T-cell (primary cell): ENCODE measurements around the gene ATP5F1D. TPM values are rescaled to one million over a fixed set of nuclear protein-coding genes. Genes with fewer than 3 reads are reported as not detected.

Experiments used
- ATAC-seq, 4 experiments: fragments of 200-7000 bp in 3 of 4; fragments of 150-1000 bp in 1 of 4; cut with Tn5 transposase; replicated peaks in 1 of 4; 1 replicate in 3 of 4; 2 replicates in 1 of 4; pipeline ENCODE4 v1.10.0; 2021; ENCODE audit warnings: moderate library complexity in 3 of 4, mild to moderate bottlenecking in 2 of 4, moderate number of reproducible peaks in 1 of 4
- CTCF ChIA-PET, 2 donors: fragments of 300-600 bp; sonication (Branson Sonifier 250); formaldehyde crosslinking; loops; one replicate each; lab custom pipeline; 2022; ENCODE audit warnings: antibody characterized with exemption in 2 of 2; lab: Charles Lee
- POLR2A ChIA-PET, 2 donors: fragments of 300-600 bp; sonication (Branson Sonifier 250); formaldehyde crosslinking; loops; one replicate each; lab custom pipeline; 2022; ENCODE audit warnings: antibody characterized with exemption in 2 of 2; lab: Charles Lee
- DNase-seq, 35 experiments: peaks; one replicate each; pipeline versions ENCODE4 v3.0.0 to v3.0.0-alpha.2; 2013 to 2023
- H3K27ac ChIP-seq: one replicate; pipeline ENCODE4 v1.5.1; 2013; ENCODE audit warnings: low read length
- H3K27me3 ChIP-seq, 2 experiments: replicated peaks in 1 of 2; 1 replicate in 1 of 2; 2 replicates in 1 of 2; pipeline versions ENCODE4 v1.6.1 to v1.7.0; 2013; ENCODE audit warnings: low read length in 1 of 2, mixed read lengths in 1 of 2; ENCODE audit not compliant: control insufficient read depth in 2 of 2, insufficient read depth in 2 of 2; ENCODE audit errors: extremely low read depth in 1 of 2
- H3K36me3 ChIP-seq, 2 donors: 1 replicate in 1 of 2; 2 replicates in 1 of 2; pipeline versions ENCODE4 v1.6.1 to v1.7.0; 2013; ENCODE audit warnings: low read length in 1 of 2; ENCODE audit not compliant: control insufficient read depth in 2 of 2, insufficient read depth in 1 of 2; ENCODE audit errors: extremely low read depth in 1 of 2
- H3K4me1 ChIP-seq, 2 experiments: 1 replicate in 1 of 2; 2 replicates in 1 of 2; pipeline versions ENCODE4 v1.6.1 to v1.7.0; 2013; ENCODE audit warnings: low read length in 2 of 2, mixed read lengths in 1 of 2; ENCODE audit not compliant: insufficient read depth in 2 of 2, control insufficient read depth in 1 of 2; ENCODE audit errors: extremely low read depth in 1 of 2
- H3K4me3 ChIP-seq, 2 donors: 1 replicate in 1 of 2; 2 replicates in 1 of 2; pipeline versions ENCODE4 v1.5.1 to v1.7.0; 2013; ENCODE audit warnings: mild to moderate bottlenecking in 2 of 2, low read length in 1 of 2, moderate library complexity in 1 of 2; ENCODE audit not compliant: control insufficient read depth in 1 of 2; ENCODE audit errors: extremely low read depth in 1 of 2
- H3K9me3 ChIP-seq: 2 replicates; pipeline ENCODE4 v1.7.0; 2013
- H3K27ac Mint-ChIP-seq, 2 donors: one replicate each; pipeline ENCODE4 v1.8.0; 2020 to 2021; ENCODE audit warnings: mild to moderate bottlenecking in 2 of 2, mixed read lengths in 2 of 2
- H3K27me3 Mint-ChIP-seq, 2 donors: one replicate each; pipeline ENCODE4 v1.8.0; 2021 to 2022; ENCODE audit warnings: mixed read lengths in 2 of 2
- H3K36me3 Mint-ChIP-seq: one replicate; pipeline ENCODE4 v1.8.0; 2021; ENCODE audit warnings: mixed read lengths
- H3K4me1 Mint-ChIP-seq, 3 donors: one replicate each; pipeline ENCODE4 v1.8.0; 2020 to 2022; ENCODE audit warnings: mixed read lengths in 3 of 3, mild to moderate bottlenecking in 1 of 3
- H3K4me3 Mint-ChIP-seq, 3 donors: one replicate each; pipeline ENCODE4 v1.8.0; 2020 to 2022; ENCODE audit warnings: mild to moderate bottlenecking in 3 of 3, mixed read lengths in 3 of 3, moderate library complexity in 3 of 3
- H3K9me3 Mint-ChIP-seq, 3 donors: one replicate each; pipeline ENCODE4 v1.8.0; 2020 to 2022; ENCODE audit warnings: mixed read lengths in 3 of 3
- WGBS: methylation state at CpG from one replicate; pipeline ENCODE4 v1.1.5; 2013; ENCODE audit warnings: missing lambda C conversion rate; ENCODE audit not compliant: insufficient coverage; 5-methylcytosine and 5-hydroxymethylcytosine counted together
- total RNA-seq, 35 experiments: library from RNA in 6 of 35; stranded (reverse) in 6 of 35; fragments of 120-200 nt in 1 of 35; gene quantifications; one replicate each; pipeline versions ENCODE4 v1.2.1 to v1.2.4 and lab custom pipeline; 2013 to 2026

The ATP5F1D gene
- total RNA-seq, 5 donors from 2014 or later (not counting 1 experiment from before 2014, with no cell fraction given), result 117 to 233 (median 155) TPM

GRCh38 chr19:1274081-1274851 is 32.7 kb downstream of the ATP5F1D start:
- H3K4me3 ChIP-seq, result peak overlapping the region; percentile 26 to 32
- peaks cover 40% of the 10 kb centered on the region for H3K36me3 Mint-ChIP-seq
- H3K9me3 Mint-ChIP-seq, result no peaks in the 10 kb centered on the region
- CTCF ChIA-PET, result no interaction called here
- H3K36me3 ChIP-seq, result peaks cover 29 to 55% of the 10 kb centered on the region in 2 donors
- no peak for ATAC-seq
- POLR2A ChIA-PET, result interaction anchor here in 1 of 2 donors (0.6 to 0.9 kb wide), 2 partner anchors 27 to 197 kb away, joined by 3 to 5 read pairs; no protein-coding TSS in a partner anchor
- peaks cover 45 to 76% of the 10 kb centered on the region in 2 experiments for H3K4me1 ChIP-seq
- DNase-seq, result peak in 1 of 35 experiments; percentile 22
- no peaks in the 10 kb centered on the region for H3K9me3 ChIP-seq
- peak overlapping the region; percentile 59 for H3K27ac ChIP-seq
- H3K27me3 ChIP-seq, result no peaks in the 10 kb centered on the region
- 90% methylated on average over 37 of the region's 46 CpGs for WGBS
- peaks cover 51 to 60% (median 52%) of the 10 kb centered on the region in 3 donors for H3K4me1 Mint-ChIP-seq
- H3K27ac Mint-ChIP-seq, result peak overlapping the region; percentile 34 to 75
- H3K27me3 Mint-ChIP-seq, result no peaks in the 10 kb centered on the region
- peak overlapping the region; percentile 34 to 94 (median 56) for H3K4me3 Mint-ChIP-seq

- Mint-ChIP-seq H3K27ac (no peak overlapping the region), H3K36me3 (peaks cover 43% of the 10 kb centered on the region), H3K4me3 (peak overlapping the region; percentile 31 to 94 (median 39)), H3K9me3 (no peaks in the 10 kb centered on the region), H3K4me1 (peaks cover 55 to 61% (median 56%) of the 10 kb centered on the region in 3 donors), H3K27me3 (no peaks in the 10 kb centered on the region)
- ATAC-seq (no peak), DNase-seq (no peak)
- no peaks in the 10 kb centered on the region for H3K9me3 ChIP-seq
- POLR2A ChIA-PET, result interaction anchor here (0.6 to 1.0 kb wide), 2 partner anchors 11 to 594 kb away, joined by 5 to 7 read pairs; no protein-coding TSS in a partner anchor
- H3K4me1 ChIP-seq, result peaks cover 44 to 79% of the 10 kb centered on the region in 2 experiments
- peaks cover 34 to 61% of the 10 kb centered on the region in 2 donors for H3K36me3 ChIP-seq
- WGBS, result 53% methylated on average over 44 of the region's 44 CpGs
- CTCF ChIA-PET, result no interaction called here
- H3K4me3 ChIP-seq, result peak overlapping the region; percentile 26 to 32
- H3K27ac ChIP-seq, result peak overlapping the region; percentile 59
- H3K27me3 ChIP-seq, result no peaks in the 10 kb centered on the region
Observed at GRCh38 chr19:1274852-1275259, 33.3 kb downstream of the ATP5F1D start.

- ChIA-PET CTCF (no interaction called here), POLR2A (interaction anchor here (0.6 to 1.0 kb wide), 2 partner anchors 12 to 595 kb away, joined by 5 to 7 read pairs; no protein-coding TSS in a partner anchor)
- Mint-ChIP-seq H3K9me3 (no peaks in the 10 kb centered on the region), H3K27ac (peak within 1 kb of the TSS; percentile 91 to 92), H3K4me1 (peaks cover 54 to 59% (median 55%) of the 10 kb centered on the region in 3 donors), H3K36me3 (peaks cover 42% of the 10 kb centered on the region), H3K27me3 (no peaks in the 10 kb centered on the region), H3K4me3 (peak within 1 kb of the TSS; percentile 76 to 94 (median 84))
- Histone ChIP-seq H3K27ac (peak within 1 kb of the TSS; percentile 93), H3K4me1 (peaks cover 38 to 77% of the 10 kb centered on the region in 2 experiments), H3K36me3 (peaks cover 34 to 62% of the 10 kb centered on the region in 2 donors), H3K27me3 (no peaks in the 10 kb centered on the region), H3K4me3 (peak within 1 kb of the TSS; percentile 89 to 90), H3K9me3 (no peaks in the 10 kb centered on the region)
- WGBS, result under 1% methylated on average over 80 of the region's 98 CpGs
- ATAC-seq, result peak; percentile 79 to 85 (median 82)
- peak; percentile 80 to 98 (median 95) for DNase-seq
Observed at GRCh38 chr19:1275260-1275975, 33.9 kb downstream of the ATP5F1D start, which contains the start of gene FAM174C. Gene FAM174C (plus strand): TSS chr19:1275530. CDS start chr19:1275550, 20 bp downstream.

GRCh38 chr19:1275976-1276627 is 34.6 kb downstream of the ATP5F1D start:
- H3K36me3 Mint-ChIP-seq, result peaks cover 37% of the 10 kb centered on the region
- POLR2A ChIA-PET, result no interaction called here
- WGBS, result under 1% methylated on average over 34 of the region's 43 CpGs
- peak overlapping the region; percentile 93 for H3K27ac ChIP-seq
- no peaks in the 10 kb centered on the region for H3K27me3 ChIP-seq
- no peaks in the 10 kb centered on the region for H3K27me3 Mint-ChIP-seq
- peak overlapping the region; percentile 76 to 94 (median 84) for H3K4me3 Mint-ChIP-seq
- no peaks in the 10 kb centered on the region for H3K9me3 ChIP-seq
- no peak for ATAC-seq
- H3K36me3 ChIP-seq, result peaks cover 34 to 55% of the 10 kb centered on the region in 2 donors
- H3K4me1 Mint-ChIP-seq, result peaks cover 47 to 54% (median 49%) of the 10 kb centered on the region in 3 donors
- peak overlapping the region; percentile 91 to 92 for H3K27ac Mint-ChIP-seq
- DNase-seq, result no peak
- CTCF ChIA-PET, result no interaction called here
- peak overlapping the region; percentile 89 to 90 for H3K4me3 ChIP-seq
- no peaks in the 10 kb centered on the region for H3K9me3 Mint-ChIP-seq
- H3K4me1 ChIP-seq, result peaks cover 32 to 70% of the 10 kb centered on the region in 2 experiments

GRCh38 chr19:1276628-1277022 is 35.1 kb downstream of the ATP5F1D start:
- peak overlapping the region; percentile 89 to 90 for H3K4me3 ChIP-seq
- H3K27me3 ChIP-seq, result no peaks in the 10 kb centered on the region
- POLR2A ChIA-PET, result no interaction called here
- no peaks in the 10 kb centered on the region for H3K9me3 Mint-ChIP-seq
- peak overlapping the region; percentile 76 to 94 (median 84) for H3K4me3 Mint-ChIP-seq
- H3K27me3 Mint-ChIP-seq, result no peaks in the 10 kb centered on the region
- ATAC-seq, result no peak
- CTCF ChIA-PET, result no interaction called here
- H3K4me1 Mint-ChIP-seq, result peaks cover 42 to 48% (median 44%) of the 10 kb centered on the region in 3 donors
- peak in 10 of 35 experiments; percentile 17 to 57 (median 40) for DNase-seq
- WGBS, result 24% methylated on average over 10 of the region's 10 CpGs
- peaks cover 32% of the 10 kb centered on the region for H3K36me3 Mint-ChIP-seq
- peaks cover 34 to 50% of the 10 kb centered on the region in 2 donors for H3K36me3 ChIP-seq
- H3K4me1 ChIP-seq, result peaks cover 28 to 65% of the 10 kb centered on the region in 2 experiments
- peak overlapping the region; percentile 80 to 89 for H3K27ac Mint-ChIP-seq
- H3K9me3 ChIP-seq, result no peaks in the 10 kb centered on the region
- H3K27ac ChIP-seq, result peak overlapping the region; percentile 93
